Measurements from ENCODE around the gene TRIM46. TPM values are rescaled to one million over a fixed set of nuclear protein-coding genes. Genes with fewer than 3 reads are reported as not detected.

TRIM46 gene
- polyA plus RNA-seq, 1 donor (not counting 4 experiments of a cell fraction or from before 2014, with no cell fraction given) = 1.7 TPM

GRCh38 chr1:155125946-155126555 is 47.6 kb upstream of the TRIM46 start:
- dilution Hi-C loops (cut with MboI; ENCODE audit: extremely low pct_ligation_motif_present, low sequenced_read_pairs) = no loop called here

GRCh38 chr1:155126556-155127104 is 47.0 kb upstream of the TRIM46 start:
- dilution Hi-C loops (cut with MboI; ENCODE audit: extremely low pct_ligation_motif_present, low sequenced_read_pairs) = no loop called here
- H3K27ac ChIP-seq (ENCODE audit: control insufficient read depth, insufficient read depth, low read length) = peak overlapping the region; percentile 84
- no peaks in the 10 kb centered on the region for H3K9me3 ChIP-seq (ENCODE audit: control insufficient read depth, low read depth, low read length)
- H2AFZ ChIP-seq (ENCODE audit: control insufficient read depth, low read length) = peak overlapping the region; percentile 59
- peaks cover 61% of the 10 kb centered on the region for H3K4me1 ChIP-seq (ENCODE audit: control insufficient read depth, extremely low read depth, insufficient read depth, low read length)
- peak overlapping the region; percentile 85 for H3K4me2 ChIP-seq (ENCODE audit: control insufficient read depth, extremely low read depth, insufficient read depth, low read depth, low read length)
- peak overlapping the region; percentile 76 to 94 (median 88) for H3K4me3 ChIP-seq (ENCODE audit: control insufficient read depth in 2 of 3, extremely low read depth in 1 of 3, insufficient read depth in 2 of 3, low read depth in 1 of 3, low read length in 3 of 3)
- no peak for TF ChIP-seq CTCF (optimal IDR thresholded peaks at IDR 0.05 in 1 of 3, IDR thresholded peaks at IDR 0.05 in 1 of 3, conservative IDR thresholded peaks at IDR 0.05 in 1 of 3; ENCODE audit: extremely low read depth in 1 of 3, insufficient read depth in 2 of 3, low read length in 3 of 3)
- no peak for TF ChIP-seq EZH2 (IDR thresholded peaks at IDR 0.05; ENCODE audit: low read length)
- peak; percentile 72 for FAIRE-seq
- H3K27me3 ChIP-seq (ENCODE audit: control insufficient read depth, extremely low read depth, insufficient read depth, low read length) = no peaks in the 10 kb centered on the region
- H3K9me1 ChIP-seq (ENCODE audit: control insufficient read depth, extremely low read depth, insufficient read depth, low read length) = peaks cover 5% of the 10 kb centered on the region
- peaks cover 35% of the 10 kb centered on the region for H3K79me2 ChIP-seq (ENCODE audit: control insufficient read depth, insufficient read depth, low read length)
- DNase-seq (ENCODE audit: low read depth, low spot score) = no peak
- H3K36me3 ChIP-seq (ENCODE audit: control insufficient read depth in 2 of 2, extremely low read depth in 1 of 2, insufficient read depth in 2 of 2, low read length in 2 of 2) = peaks cover 5 to 12% of the 10 kb centered on the region in 2 experiments
- H4K20me1 ChIP-seq (ENCODE audit: control insufficient read depth, extremely low read depth, insufficient read depth, low read length) = no peaks in the 10 kb centered on the region
- H3K9ac ChIP-seq (ENCODE audit: control insufficient read depth, extremely low read depth, insufficient read depth, low read length) = peak overlapping the region; percentile 96

More at GRCh38 chr1:155125946-155126555, 47.6 kb upstream of the TRIM46 start:
- Histone ChIP-seq H3K4me1 (ENCODE audit: control insufficient read depth, extremely low read depth, insufficient read depth, low read length) (peaks cover 55% of the 10 kb centered on the region), H4K20me1 (ENCODE audit: control insufficient read depth, extremely low read depth, insufficient read depth, low read length) (no peaks in the 10 kb centered on the region), H3K36me3 (ENCODE audit: control insufficient read depth in 2 of 2, extremely low read depth in 1 of 2, insufficient read depth in 2 of 2, low read length in 2 of 2) (peaks cover 0 to 6% of the 10 kb centered on the region in 2 experiments), H3K9ac (ENCODE audit: control insufficient read depth, extremely low read depth, insufficient read depth, low read length) (peak overlapping the region; percentile 96), H3K27me3 (ENCODE audit: control insufficient read depth, extremely low read depth, insufficient read depth, low read length) (no peaks in the 10 kb centered on the region), H3K4me2 (ENCODE audit: control insufficient read depth, extremely low read depth, insufficient read depth, low read depth, low read length) (peak overlapping the region; percentile 85), H3K9me1 (ENCODE audit: control insufficient read depth, extremely low read depth, insufficient read depth, low read length) (peaks cover 3% of the 10 kb centered on the region), H3K27ac (ENCODE audit: control insufficient read depth, insufficient read depth, low read length) (peak overlapping the region; percentile 84), H3K9me3 (ENCODE audit: control insufficient read depth, low read depth, low read length) (no peaks in the 10 kb centered on the region), H2AFZ (ENCODE audit: control insufficient read depth, low read length) (peak overlapping the region; percentile 59), H3K79me2 (ENCODE audit: control insufficient read depth, insufficient read depth, low read length) (peaks cover 29% of the 10 kb centered on the region), H3K4me3 (ENCODE audit: control insufficient read depth in 2 of 3, extremely low read depth in 1 of 3, insufficient read depth in 2 of 3, low read depth in 1 of 3, low read length in 3 of 3) (peak overlapping the region in 2 of 3 experiments; percentile 76 to 88)
- no peak for DNase-seq (ENCODE audit: low read depth, low spot score)
- FAIRE-seq = no peak
- TF ChIP-seq EZH2 (IDR thresholded peaks at IDR 0.05; ENCODE audit: low read length) (no peak), CTCF (optimal IDR thresholded peaks at IDR 0.05 in 1 of 3, IDR thresholded peaks at IDR 0.05 in 1 of 3, conservative IDR thresholded peaks at IDR 0.05 in 1 of 3; ENCODE audit: extremely low read depth in 1 of 3, insufficient read depth in 2 of 3, low read length in 3 of 3) (no peak)

Measured in keratinocyte (primary cell).